CD4-positive, CD25-positive, alpha-beta regulatory T cell (primary cell): Measurements from ENCODE around the gene CATSPERD. TPM values are rescaled to one million over a fixed set of nuclear protein-coding genes. Genes with fewer than 3 reads are reported as not detected.

ENCODE experiments used
- ATAC-seq, 2 donors: fragments of 150-1000 bp; cut with Tn5 transposase; one replicate each; pipeline ENCODE4 v1.10.0; 2021; ENCODE audit warnings: low read depth in 2 of 2, moderate number of reproducible peaks in 2 of 2, moderate library complexity in 1 of 2
- DNase-seq, 3 donors: peaks; one replicate each; pipeline versions ENCODE4 v3.0.0 to v3.0.0-alpha.2; 2012 to 2022; ENCODE audit warnings: mixed read lengths in 1 of 3
- H3K27ac ChIP-seq: one replicate; pipeline ENCODE4 v1.7.0; 2013; ENCODE audit warnings: mild to moderate bottlenecking, low read length; ENCODE audit not compliant: insufficient read depth, poor library complexity, severe bottlenecking
- H3K27me3 ChIP-seq: one replicate; pipeline ENCODE4 v1.7.0; 2013; ENCODE audit warnings: low read length; ENCODE audit not compliant: control insufficient read depth, insufficient read depth
- H3K36me3 ChIP-seq: one replicate; pipeline ENCODE4 v1.7.0; 2013; ENCODE audit warnings: mild to moderate bottlenecking, low read length, moderate library complexity; ENCODE audit not compliant: control insufficient read depth, insufficient read depth
- H3K4me1 ChIP-seq: 2 replicates; pipeline ENCODE4 v1.7.0; 2013; ENCODE audit warnings: mild to moderate bottlenecking, low read length; ENCODE audit not compliant: insufficient read depth, control insufficient read depth, poor library complexity, severe bottlenecking
- H3K4me3 ChIP-seq: one replicate; pipeline ENCODE4 v1.7.0; 2013; ENCODE audit warnings: low read depth, mild to moderate bottlenecking, low read length, moderate library complexity
- H3K9me3 ChIP-seq, 2 experiments: 1 replicate in 1 of 2; 2 replicates in 1 of 2; pipeline ENCODE4 v1.7.0; 2013; ENCODE audit warnings: low read length in 2 of 2, mild to moderate bottlenecking in 1 of 2, moderate library complexity in 1 of 2; ENCODE audit not compliant: control insufficient read depth in 2 of 2
- H3K27ac Mint-ChIP-seq, 3 donors: one replicate each; pipeline ENCODE4 v1.8.0; 2020 to 2022; ENCODE audit warnings: mild to moderate bottlenecking in 3 of 3, mixed read lengths in 3 of 3, moderate library complexity in 2 of 3
- H3K27me3 Mint-ChIP-seq: one replicate; pipeline ENCODE4 v1.8.0; 2022; ENCODE audit warnings: mild to moderate bottlenecking, mixed read lengths
- H3K36me3 Mint-ChIP-seq: one replicate; pipeline ENCODE4 v1.8.0; 2020; ENCODE audit warnings: mixed read lengths
- H3K4me1 Mint-ChIP-seq, 4 donors: one replicate each; pipeline ENCODE4 v1.8.0; 2020 to 2022; ENCODE audit warnings: mixed read lengths in 4 of 4, mild to moderate bottlenecking in 1 of 4
- H3K4me3 Mint-ChIP-seq, 4 donors: one replicate each; pipeline ENCODE4 v1.8.0; 2020 to 2022; ENCODE audit warnings: mild to moderate bottlenecking in 4 of 4, mixed read lengths in 4 of 4, moderate library complexity in 3 of 4
- H3K9me3 Mint-ChIP-seq, 7 donors: one replicate each; pipeline ENCODE4 v1.8.0; 2020 to 2022; ENCODE audit warnings: mixed read lengths in 7 of 7, mild to moderate bottlenecking in 3 of 7, moderate library complexity in 2 of 7
- polyA plus RNA-seq, 4 donors: library from polyadenylated mRNA; unstranded; fragments of 300-500 nt; fragmentation: Illumina TruSeq; gene quantifications; one replicate each; pipeline ENCODE4 v1.2.3, GENCODE V29; 2021
- total RNA-seq: library from RNA; stranded (reverse); gene quantifications from one replicate; pipeline ENCODE4 v1.2.3, GENCODE V29; 2022

The CATSPERD gene
- total and polyA plus RNA-seq, 5 donors from 2014 or later = 0.17 TPM; not detected in 4

DNA sequence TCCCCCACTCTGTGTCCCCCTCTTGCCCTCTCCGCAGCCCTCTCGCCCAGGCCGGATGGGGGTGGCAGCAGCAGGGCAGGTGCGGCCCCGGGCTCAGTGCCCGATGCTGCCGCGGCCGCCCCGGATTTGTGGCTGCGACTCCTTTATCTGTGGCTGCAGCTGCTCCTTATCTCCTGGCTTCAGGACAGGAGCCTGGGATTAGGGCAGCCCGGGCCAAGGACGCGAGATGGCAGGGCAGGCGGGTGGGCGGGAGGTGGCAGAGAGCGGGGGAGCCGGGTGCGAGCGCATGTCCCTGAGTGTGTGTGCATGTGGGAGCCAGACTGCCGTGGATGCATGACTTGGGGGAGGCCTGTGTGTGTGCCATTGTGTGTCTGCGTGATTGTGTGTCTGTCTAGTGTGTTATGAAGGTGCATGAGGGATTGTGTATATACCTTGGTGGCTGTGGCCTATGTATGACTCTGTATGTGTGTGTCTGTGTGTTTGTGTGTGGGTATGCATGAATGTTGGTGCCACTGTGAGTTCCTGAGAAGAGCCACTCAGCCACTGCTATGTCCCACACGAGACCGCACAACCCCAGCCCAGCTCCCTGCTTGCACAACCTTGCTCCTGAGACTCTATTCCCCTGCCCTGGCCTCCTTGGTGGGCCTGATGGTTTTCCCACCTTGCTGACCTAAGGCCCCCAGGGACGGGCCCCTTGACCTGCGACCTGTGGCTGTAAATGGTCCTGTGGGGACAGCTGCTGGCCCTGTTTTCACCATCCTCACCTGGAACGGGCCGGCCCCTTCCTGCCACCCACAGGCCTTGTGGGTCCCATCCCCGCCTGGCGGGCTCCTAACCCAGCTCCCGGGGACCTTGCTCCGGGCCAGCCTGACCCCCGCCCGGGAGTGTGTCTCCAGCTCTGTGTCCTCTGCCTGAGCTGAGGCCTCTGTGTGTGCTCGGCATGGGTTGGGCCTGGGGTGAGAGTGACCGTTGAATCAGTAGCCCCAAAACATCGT, 79.1 kb downstream of the CATSPERD start:
- H3K27ac Mint-ChIP-seq = peak overlapping the region in 1 of 3 donors; percentile 22
- H3K27me3 ChIP-seq = peaks cover 5% of the 10 kb centered on the region
- no peak overlapping the region for H3K27ac ChIP-seq
- no peaks in the 10 kb centered on the region for H3K9me3 ChIP-seq
- no peak overlapping the region for H3K4me3 ChIP-seq
- peaks cover 13% of the 10 kb centered on the region for H3K4me1 ChIP-seq
- H3K36me3 ChIP-seq = no peaks in the 10 kb centered on the region
- peaks cover 29% of the 10 kb centered on the region for H3K27me3 Mint-ChIP-seq
- H3K36me3 Mint-ChIP-seq = no peaks in the 10 kb centered on the region
- H3K4me1 Mint-ChIP-seq = peaks cover 0 to 22% (median 4%) of the 10 kb centered on the region in 4 donors
- peaks cover 0 to 4% (median 0%) of the 10 kb centered on the region in 7 donors for H3K9me3 Mint-ChIP-seq
- ATAC-seq = no peak
- DNase-seq = no peak
- peak overlapping the region in 1 of 4 donors; percentile 63 for H3K4me3 Mint-ChIP-seq

- Mint-ChIP-seq H3K9me3 (peaks cover 0 to 4% (median 0%) of the 10 kb centered on the region in 7 donors), H3K27me3 (peaks cover 33% of the 10 kb centered on the region), H3K27ac (no peak overlapping the region), H3K4me3 (no peak overlapping the region), H3K4me1 (peaks cover 0 to 25% (median 4%) of the 10 kb centered on the region in 4 donors), H3K36me3 (no peaks in the 10 kb centered on the region)
- Histone ChIP-seq H3K4me1 (peaks cover 18% of the 10 kb centered on the region), H3K9me3 (no peaks in the 10 kb centered on the region), H3K27me3 (peaks cover 5% of the 10 kb centered on the region), H3K36me3 (no peaks in the 10 kb centered on the region), H3K27ac (no peak overlapping the region), H3K4me3 (no peak overlapping the region)
- DNase-seq (no peak), ATAC-seq (no peak)
Measured at GRCh38 chr19:5800361-5801270, 80.2 kb downstream of the CATSPERD start.

DNA sequence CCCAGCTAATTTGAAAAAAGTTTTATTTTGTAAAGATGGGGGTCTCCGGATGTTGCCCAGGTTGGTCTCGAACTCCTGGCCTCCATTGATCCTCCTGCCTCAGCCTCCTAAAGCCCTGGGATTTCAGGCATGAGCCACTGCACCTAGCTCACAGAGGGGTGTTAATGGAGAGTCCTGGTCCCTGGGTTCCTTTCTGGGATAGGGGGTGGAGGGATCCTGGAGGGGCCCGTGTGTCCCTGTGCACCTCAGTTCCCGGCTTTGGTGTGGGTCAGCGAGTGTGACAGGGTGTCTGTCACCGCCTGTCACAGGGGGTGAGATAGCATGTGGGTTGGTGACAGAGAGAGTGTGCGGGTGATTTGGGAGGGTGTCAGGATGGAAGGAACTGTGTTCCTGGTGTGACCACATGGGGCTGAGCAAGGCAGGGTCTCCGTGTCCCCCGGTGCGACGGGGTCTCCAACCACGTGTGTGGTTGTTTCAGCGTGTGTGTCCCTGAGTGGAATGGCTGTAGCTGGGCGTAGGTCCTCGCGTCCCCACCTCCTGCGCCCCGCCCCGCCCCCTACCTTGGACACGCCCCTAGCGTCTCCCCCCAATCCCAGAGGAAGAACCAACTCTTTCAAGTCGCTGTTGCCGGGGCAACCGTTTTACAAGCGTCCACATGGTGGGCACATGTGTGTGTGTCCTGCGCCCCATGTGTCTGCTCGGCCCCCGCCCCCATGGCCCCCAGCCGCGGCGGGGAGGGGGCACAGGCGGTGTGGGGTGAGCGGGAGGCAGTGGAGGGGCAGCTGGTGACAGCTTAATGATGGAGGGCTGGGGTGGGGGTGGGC, 81.6 kb downstream of the CATSPERD start:
- no peak overlapping the region for H3K4me3 ChIP-seq
- DNase-seq (no peak), ATAC-seq (no peak)
- H3K4me1 Mint-ChIP-seq = peaks cover 0 to 32% (median 4%) of the 10 kb centered on the region in 4 donors
- no peak overlapping the region for H3K27ac Mint-ChIP-seq
- H3K4me1 ChIP-seq = peaks cover 20% of the 10 kb centered on the region
- peaks cover 5% of the 10 kb centered on the region for H3K27me3 ChIP-seq
- no peaks in the 10 kb centered on the region for H3K36me3 Mint-ChIP-seq
- no peak overlapping the region for H3K27ac ChIP-seq
- H3K9me3 Mint-ChIP-seq = peaks cover 0 to 4% (median 0%) of the 10 kb centered on the region in 7 donors
- H3K36me3 ChIP-seq = no peaks in the 10 kb centered on the region
- H3K4me3 Mint-ChIP-seq = peak overlapping the region in 3 of 4 donors; percentile 41 to 79 (median 52)
- peaks cover 42% of the 10 kb centered on the region for H3K27me3 Mint-ChIP-seq
- no peaks in the 10 kb centered on the region for H3K9me3 ChIP-seq

DNA sequence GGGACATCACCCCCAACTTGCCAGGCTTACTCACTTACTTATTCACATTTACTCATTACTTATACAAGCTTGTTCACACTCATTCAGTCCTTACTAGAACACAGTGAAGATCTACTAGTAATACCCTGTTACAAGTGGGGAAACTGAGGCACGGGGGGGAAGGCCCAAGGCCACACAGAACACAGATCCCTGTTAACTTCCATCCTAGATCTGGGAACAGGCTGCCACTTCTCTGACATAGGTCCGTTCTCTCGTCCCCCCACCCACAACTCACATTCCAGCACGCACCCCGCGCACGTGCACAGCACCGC, 83.0 kb downstream of the CATSPERD start:
- H3K27ac Mint-ChIP-seq = no peak overlapping the region
- H3K4me3 ChIP-seq = peak overlapping the region; percentile 48
- no peak for ATAC-seq

GRCh38 chr19:5803752-5804515, 83.5 kb downstream of the CATSPERD start:
- Mint-ChIP-seq H3K4me3 (peak overlapping the region; percentile 75 to 90 (median 80)), H3K27ac (peak overlapping the region in 1 of 3 donors; percentile 44), H3K4me1 (peaks cover 0 to 32% (median 4%) of the 10 kb centered on the region in 4 donors), H3K9me3 (peaks cover 0 to 4% (median 0%) of the 10 kb centered on the region in 7 donors), H3K36me3 (no peaks in the 10 kb centered on the region), H3K27me3 (peaks cover 41% of the 10 kb centered on the region)
- peaks cover 5% of the 10 kb centered on the region for H3K27me3 ChIP-seq
- DNase-seq = peak; percentile 81 to 91 (median 87)
- no peaks in the 10 kb centered on the region for H3K9me3 ChIP-seq
- peak; percentile 90 to 92 for ATAC-seq
- H3K4me1 ChIP-seq = peaks cover 20% of the 10 kb centered on the region
- H3K36me3 ChIP-seq = no peaks in the 10 kb centered on the region
- H3K27ac ChIP-seq = no peak overlapping the region
- H3K4me3 ChIP-seq = peak overlapping the region; percentile 48

More for the DNA sequence above, 83.0 kb downstream of the CATSPERD start:
- DNase-seq = no peak
- peaks cover 5% of the 10 kb centered on the region for H3K27me3 ChIP-seq
- H3K9me3 ChIP-seq = no peaks in the 10 kb centered on the region
- no peaks in the 10 kb centered on the region for H3K36me3 Mint-ChIP-seq
- peaks cover 45% of the 10 kb centered on the region for H3K27me3 Mint-ChIP-seq
- H3K27ac ChIP-seq = no peak overlapping the region
- peaks cover 0 to 32% (median 4%) of the 10 kb centered on the region in 4 donors for H3K4me1 Mint-ChIP-seq
- peaks cover 20% of the 10 kb centered on the region for H3K4me1 ChIP-seq
- no peaks in the 10 kb centered on the region for H3K36me3 ChIP-seq
- peak overlapping the region; percentile 70 to 90 (median 80) for H3K4me3 Mint-ChIP-seq
- peaks cover 0 to 4% (median 0%) of the 10 kb centered on the region in 7 donors for H3K9me3 Mint-ChIP-seq

- Histone ChIP-seq H3K4me1 (peaks cover 20% of the 10 kb centered on the region), H3K4me3 (no peak within 1 kb of the TSS), H3K9me3 (no peaks in the 10 kb centered on the region), H3K36me3 (no peaks in the 10 kb centered on the region), H3K27ac (no peak within 1 kb of the TSS), H3K27me3 (peaks cover 1% of the 10 kb centered on the region)
- Mint-ChIP-seq H3K36me3 (no peaks in the 10 kb centered on the region), H3K4me3 (peak within 1 kb of the TSS; percentile 75 to 81 (median 79)), H3K4me1 (peaks cover 0 to 32% (median 4%) of the 10 kb centered on the region in 4 donors), H3K27me3 (peaks cover 41% of the 10 kb centered on the region), H3K9me3 (peaks cover 0 to 5% (median 0%) of the 10 kb centered on the region in 7 donors), H3K27ac (peak within 1 kb of the TSS in 1 of 3 donors; percentile 44)
- ATAC-seq = no peak
- DNase-seq = peak in 2 of 3 donors; percentile 33 to 45
Measured at GRCh38 chr19:5804516-5805461, 84.4 kb downstream of the CATSPERD start, which contains the start of gene NRTN. TSS of gene NRTN (plus strand) at chr19:5805067. CDS start at chr19:5824166, 19,099 bp downstream.
